NK-92 (cell line): ENCODE measurements around the gene GLT6D1.

Experiments
- DNase-seq: peaks from one replicate; lab custom pipeline; 2025; ENCODE audit not compliant: unreplicated experiment; lab: John Stamatoyannopoulos, UW

The GLT6D1 gene

GRCh38 chr9:135609366-135609955 lies 29.9 kb downstream of the GLT6D1 start:
- no peak for DNase-seq

- no peak for DNase-seq
Measured at GRCh38 chr9:135608999-135609317, 30.4 kb downstream of the GLT6D1 start.

DNA sequence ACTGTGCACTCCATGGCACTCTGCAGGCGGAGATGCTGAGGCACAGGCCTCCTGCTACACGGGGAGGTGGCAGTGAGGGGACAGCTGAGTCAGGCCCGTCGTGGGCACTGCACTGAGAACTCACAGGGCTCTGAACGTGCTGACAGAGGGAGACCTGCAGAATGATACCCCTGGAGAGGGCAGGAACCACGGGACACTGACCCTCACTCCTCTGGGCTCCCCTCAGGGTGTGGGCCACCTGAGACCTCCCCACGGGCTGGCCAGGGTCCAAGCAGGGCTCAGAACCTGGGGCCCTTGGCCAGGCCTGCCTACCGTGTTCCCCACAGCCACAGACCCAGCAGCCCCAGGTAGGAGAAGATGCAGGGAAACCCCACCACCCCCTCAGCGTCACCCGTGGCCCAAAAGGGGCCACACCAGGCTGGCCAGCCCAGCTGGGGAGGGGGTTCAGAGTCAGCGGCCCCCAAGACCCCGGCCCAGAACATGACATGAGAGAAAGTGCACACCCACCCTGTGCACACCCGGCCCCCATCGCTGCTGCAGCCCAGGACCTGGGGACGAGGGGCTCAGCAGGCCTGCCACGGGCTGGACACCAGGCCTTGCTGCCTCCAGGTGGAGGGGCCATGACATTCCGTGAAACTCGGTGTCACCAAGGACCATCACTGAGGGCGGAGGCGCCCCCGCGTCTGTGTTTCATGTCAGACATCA lies 30.9 kb downstream of the GLT6D1 start:
- DNase-seq: no peak

DNA sequence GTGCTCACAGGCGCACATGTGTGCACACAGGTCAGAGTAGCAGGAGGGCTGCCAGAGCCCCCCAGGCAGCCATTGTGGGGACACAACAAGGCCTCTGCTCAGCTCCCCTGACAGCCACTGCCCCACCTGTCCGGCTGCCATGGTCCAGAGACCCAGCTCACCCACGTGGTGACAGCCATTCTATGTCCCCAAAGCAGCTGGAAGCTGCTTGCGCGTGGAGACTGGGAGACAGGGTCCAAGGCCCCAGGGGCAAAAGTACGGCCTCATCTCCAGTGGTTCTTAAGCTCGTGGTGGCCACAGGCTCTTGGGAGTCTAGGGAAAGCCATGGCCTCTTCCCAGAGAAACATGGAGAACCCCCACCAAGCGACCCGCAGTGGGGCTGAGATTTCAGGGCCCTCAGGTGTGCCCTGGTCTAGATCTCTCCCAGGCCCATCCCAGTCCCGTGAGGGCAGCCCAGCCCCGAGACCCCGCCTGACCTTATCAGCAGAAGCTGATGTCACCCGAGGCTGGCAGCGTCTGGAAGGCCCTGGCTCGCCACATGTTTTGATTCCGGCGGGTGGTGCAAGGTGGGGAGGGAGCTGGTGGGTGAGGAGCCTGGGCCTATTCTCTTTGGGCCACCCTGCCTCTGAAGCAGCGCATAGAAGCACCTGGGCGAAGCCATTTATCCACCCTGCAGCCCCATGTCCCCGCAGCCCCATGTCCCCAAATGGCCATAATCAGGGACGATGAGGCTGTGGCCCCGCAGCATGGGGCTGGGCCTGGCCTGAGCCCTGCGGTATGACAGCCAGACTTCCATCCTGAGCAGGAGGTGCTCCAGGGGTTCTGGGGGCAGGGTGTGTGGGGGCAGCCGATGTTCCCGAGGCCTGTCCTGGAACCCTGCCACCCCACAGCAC lies 31.7 kb downstream of the GLT6D1 start:
- no peak for DNase-seq

- no peak for DNase-seq
Measured at GRCh38 chr9:135606885-135607259, 32.5 kb downstream of the GLT6D1 start.

- DNase-seq: no peak
Measured at GRCh38 chr9:135605238-135605781, 34.0 kb downstream of the GLT6D1 start.

GRCh38 chr9:135604437-135605237 lies 34.7 kb downstream of the GLT6D1 start:
- DNase-seq: no peak

- no peak for DNase-seq
Measured at GRCh38 chr9:135602789-135603481, 36.4 kb downstream of the GLT6D1 start.

DNA sequence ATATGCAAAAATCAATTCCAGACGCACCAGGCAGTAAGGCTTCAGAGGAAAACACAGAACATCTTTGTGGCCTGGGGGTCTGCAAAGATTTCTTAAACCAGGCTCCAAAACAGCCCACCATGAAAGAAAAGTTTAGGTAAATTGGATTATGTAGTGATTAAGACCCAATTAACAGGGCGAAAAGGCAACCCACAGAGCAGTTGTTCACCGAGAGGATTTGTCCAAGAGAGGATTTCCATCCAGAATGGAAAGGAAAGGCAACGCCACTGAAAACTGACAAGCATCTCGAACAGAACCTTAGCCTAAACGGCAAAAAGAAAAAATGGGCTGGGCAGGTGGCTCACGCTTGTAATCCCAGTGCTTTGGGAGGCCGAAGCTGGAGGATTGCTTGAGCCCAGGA lies 37.4 kb downstream of the GLT6D1 start:
- DNase-seq: no peak

GRCh38 chr9:135600296-135600817 lies 39.0 kb downstream of the GLT6D1 start:
- DNase-seq: no peak

DNA sequence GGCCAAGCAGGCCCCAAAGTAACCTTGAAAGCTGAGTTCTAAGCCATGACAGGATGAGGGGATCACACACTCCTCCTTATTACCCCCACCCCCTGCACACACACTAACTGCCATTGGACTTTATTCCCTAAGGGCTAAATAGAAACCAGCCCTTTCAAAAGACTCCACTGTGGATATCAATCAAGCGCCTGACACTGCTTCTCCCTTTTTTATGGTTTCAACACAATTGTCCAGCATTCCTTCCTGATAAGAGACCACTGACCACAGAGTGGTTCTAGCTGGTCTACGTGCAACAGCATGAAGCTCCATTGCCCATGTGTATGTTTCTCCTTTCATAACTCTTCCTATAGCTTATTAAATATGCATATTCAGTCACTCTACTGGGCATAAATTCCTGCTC lies 43.1 kb downstream of the GLT6D1 start:
- DNase-seq: no peak

GRCh38 chr9:135592625-135593024 lies 46.7 kb downstream of the GLT6D1 start:
- no peak for DNase-seq

DNA sequence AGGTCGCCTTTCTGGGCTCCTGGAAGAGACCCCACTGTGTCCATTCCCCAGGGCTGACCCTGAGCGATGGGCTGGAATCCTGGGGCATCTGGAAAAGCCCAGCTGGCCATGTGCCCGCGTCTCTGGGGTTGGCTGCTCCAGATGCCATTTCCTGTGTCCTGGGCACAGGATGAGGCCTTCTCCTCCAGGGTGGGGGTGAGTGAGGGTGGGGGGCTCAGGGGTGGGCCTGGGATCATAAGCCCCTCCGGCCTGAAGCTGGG lies 47.1 kb downstream of the GLT6D1 start:
- no peak for DNase-seq

GRCh38 chr9:135591506-135592330 lies 47.6 kb downstream of the GLT6D1 start:
- no peak for DNase-seq

DNA sequence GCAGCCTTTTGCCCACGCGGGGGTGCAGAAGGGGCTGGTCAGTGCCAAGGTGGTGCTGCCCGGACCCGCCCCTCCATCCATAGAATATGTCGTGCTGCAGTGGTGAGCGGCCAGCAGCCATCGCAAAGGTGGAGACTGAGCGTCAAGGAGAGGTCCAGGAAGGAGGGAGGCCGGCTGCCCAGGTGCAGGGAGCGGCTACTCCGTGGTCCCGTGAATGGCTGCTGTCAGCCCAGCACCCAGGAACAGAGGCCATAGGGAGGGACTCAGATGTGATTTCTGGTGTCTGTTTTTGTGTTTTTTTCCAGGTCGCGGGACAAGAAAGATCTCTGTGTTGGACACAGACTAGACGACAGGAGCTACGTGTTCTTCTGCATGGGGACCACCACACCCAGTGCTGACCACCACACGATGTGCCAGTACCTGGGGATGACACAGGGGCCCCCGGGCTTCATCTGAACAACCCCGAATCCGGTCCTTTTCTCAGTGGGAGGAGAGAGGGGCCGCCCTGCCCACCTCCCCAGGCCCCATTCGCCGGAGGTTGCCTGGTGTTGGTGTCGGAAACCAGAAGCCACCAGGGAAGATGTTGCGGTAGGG lies 48.8 kb downstream of the GLT6D1 start:
- no peak for DNase-seq

DNA sequence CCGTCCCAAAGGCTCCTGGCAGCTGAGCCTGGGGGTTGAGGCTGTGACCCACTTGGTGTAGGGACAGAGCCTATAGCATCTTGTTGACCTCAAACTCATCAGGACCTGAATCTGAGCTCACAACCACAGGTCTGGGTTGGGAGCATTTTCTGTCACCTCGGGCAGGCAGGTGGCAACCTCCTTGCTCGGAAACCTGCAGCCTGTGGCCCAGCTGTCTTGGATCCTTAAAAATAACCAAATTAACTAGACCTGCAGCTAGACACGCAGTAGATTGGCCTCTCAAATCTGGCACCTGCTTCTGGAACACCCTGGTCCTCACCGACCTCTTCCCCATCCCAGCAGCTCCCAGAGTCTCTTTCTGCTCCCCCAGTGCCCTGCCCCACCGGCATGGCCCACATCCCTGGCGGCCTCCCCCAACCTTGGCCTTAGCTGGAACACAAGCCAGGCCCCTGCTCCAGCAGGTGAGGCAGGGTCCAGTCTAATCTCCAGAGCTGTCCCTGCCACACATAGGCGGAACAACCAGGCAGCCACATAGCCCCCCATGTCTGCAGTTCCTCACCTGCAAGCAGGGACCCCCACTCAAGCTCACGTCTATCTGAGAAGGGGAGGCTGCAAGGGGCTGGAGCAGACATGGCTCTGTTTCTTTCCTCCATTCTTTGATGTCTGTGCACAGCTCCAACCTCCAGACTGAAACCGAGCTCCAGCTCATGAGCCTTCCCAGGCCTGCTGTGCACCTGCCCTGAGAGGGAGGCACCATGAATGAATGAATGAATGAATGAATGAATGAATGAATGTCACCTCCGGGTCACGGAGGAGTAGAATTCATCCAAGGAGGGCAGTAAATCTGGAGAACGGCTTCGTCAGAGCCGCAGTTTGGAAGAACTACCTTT lies 49.5 kb downstream of the GLT6D1 start:
- DNase-seq: no peak

DNA sequence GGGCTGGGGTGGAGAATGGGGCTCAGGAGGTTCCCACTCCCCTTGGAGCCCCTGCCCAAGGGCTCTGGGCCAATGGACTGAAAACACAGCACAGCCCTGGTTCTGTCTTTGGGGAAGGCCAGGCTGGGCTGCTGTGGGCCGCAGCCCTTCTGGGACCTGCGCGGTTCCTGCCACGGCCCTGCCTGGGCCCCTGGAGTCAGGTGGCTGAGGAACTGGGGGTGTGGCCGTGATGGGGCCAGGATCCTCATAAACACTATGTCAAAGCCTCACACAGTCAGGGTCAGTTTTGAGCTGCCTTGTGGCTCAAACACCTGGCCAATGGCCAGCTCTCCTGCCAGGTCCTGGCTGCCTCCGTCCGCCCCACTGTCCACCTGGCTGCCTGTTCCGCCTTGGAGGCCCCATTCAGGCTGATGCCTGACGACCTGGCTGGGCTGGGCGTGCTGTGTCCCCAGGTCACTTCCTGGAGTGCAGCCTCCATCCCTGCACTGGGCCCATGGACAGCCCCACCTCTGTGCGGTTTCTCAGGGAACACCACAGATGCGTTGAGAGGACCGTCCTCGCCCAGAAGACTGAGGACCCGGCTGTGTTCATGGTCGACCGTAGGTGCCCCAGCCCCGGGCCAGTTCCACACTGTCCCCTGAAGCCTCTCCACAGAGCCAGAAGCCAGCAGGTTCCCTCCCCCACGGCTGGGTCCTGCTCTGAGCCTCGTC lies 50.3 kb downstream of the GLT6D1 start:
- DNase-seq: no peak

DNA sequence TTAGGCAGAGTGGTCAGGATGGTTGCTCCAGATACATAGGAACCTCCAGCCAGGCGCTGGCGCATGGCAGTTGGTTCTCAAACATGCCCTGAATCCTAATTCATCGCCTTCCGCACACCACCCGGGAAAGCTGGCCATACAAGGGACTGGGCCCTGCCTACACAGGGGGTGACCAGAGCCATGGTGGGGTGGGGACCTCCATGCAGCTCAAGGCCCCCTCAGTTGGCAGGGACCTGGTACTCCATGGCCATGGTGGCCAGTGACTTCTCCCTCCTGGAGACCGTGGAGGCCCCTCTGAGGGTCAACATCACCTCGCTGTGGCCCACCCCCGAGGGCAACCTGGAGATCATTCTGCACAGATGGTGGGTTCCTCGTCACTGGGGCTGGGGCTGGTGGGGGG lies 51.0 kb downstream of the GLT6D1 start:
- DNase-seq: no peak
